NCI-H1930 (cell line): ENCODE data around the gene CAMK2N1.
"Not testable (repeated sequence)": the region's sequence is repeated elsewhere in the genome, so short reads cannot be mapped to it uniquely, and the experiment has no call there.

ENCODE experiments used
- DNase-seq, 2 experiments: peaks; one replicate each; lab custom pipeline; 2025; lab: John Stamatoyannopoulos, UW

The CAMK2N1 gene

DNA sequence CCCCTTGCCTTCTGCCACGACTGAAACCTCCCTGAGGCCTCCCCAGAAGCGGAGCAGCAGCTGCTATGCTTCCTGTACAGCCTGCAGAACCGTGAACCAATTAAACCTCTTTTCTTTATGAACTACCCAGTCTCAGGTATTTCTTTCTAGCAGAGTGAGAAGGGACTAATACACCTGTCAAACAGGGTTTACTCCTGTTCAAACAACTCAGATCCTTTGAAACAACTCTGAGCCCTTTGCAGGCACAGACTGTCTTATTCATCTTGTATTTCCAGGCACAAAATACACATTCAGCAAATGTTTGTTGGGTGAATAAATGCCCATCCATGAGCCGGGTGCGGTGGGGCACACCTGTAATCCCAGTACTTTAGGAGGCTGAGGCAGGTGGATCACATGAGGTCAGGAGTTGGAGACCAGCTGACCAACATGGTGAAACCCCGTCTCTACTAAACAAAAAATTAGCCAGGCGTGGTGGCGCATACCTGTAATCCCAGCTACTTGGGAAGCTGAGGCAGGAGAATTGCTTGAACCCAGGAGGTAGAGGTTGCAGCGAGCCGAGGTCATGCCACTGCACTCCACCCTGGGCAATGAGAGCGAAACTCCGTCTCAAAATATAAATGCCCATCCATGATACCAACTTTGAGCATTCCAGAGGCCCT is 10.8 kb upstream of the CAMK2N1 start:
- not testable (repeated sequence) for DNase-seq

- no peak for DNase-seq
Observed at GRCh38 chr1:20496241-20496661, 10.2 kb upstream of the CAMK2N1 start.

DNA sequence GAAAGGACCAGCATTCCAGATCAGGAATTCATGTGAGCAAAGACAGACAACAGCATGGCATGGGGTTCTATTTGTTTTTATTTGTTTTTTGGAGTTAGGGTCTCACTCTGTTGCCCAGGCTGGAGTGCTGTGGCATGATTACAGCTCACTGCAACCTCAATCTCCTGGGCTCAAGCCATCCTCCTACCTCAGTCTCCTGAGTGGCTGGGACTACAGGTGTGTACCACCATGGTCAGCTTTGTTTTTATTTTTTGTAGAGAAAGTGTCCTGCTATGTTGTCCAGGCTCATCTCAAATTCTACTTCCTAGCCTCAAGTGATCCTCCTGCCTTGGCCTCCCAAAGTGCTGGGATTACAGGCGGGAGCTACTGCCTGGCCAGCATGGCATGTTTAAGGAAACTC is 9.7 kb upstream of the CAMK2N1 start:
- no peak for DNase-seq

DNA sequence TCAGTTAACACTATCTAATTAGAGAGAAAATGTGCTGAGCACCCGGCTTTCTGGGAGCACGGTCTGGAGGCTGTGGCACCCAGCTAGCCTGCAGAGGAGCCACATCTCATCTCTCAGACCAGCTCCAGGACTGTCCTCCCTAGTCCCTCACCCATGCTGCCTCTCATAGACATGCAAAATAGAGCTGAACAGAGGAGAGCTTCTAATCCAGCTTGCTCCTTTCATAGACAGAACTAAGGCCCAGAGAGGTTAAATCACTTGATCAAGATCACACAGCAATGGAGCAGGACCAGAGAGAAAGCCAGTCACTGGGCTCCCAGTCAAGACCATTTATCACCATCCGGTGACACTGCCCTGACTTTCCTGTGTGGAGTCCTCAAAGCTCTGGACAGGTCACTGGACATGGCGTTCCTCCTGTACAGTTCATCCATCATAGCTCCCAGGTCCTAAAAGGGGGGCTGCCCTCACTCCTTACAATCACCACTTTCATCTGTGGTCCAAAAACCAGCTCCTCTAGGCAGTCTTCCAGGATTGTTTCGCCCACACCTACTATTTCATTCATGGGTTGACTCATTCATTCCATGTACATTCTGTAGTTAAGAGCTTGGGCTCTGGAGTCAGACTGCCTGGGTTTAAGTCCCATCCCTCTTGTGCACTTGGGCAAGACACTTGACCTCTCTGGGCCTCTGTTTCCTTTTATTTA is 8.8 kb upstream of the CAMK2N1 start:
- DNase-seq: no peak

DNA sequence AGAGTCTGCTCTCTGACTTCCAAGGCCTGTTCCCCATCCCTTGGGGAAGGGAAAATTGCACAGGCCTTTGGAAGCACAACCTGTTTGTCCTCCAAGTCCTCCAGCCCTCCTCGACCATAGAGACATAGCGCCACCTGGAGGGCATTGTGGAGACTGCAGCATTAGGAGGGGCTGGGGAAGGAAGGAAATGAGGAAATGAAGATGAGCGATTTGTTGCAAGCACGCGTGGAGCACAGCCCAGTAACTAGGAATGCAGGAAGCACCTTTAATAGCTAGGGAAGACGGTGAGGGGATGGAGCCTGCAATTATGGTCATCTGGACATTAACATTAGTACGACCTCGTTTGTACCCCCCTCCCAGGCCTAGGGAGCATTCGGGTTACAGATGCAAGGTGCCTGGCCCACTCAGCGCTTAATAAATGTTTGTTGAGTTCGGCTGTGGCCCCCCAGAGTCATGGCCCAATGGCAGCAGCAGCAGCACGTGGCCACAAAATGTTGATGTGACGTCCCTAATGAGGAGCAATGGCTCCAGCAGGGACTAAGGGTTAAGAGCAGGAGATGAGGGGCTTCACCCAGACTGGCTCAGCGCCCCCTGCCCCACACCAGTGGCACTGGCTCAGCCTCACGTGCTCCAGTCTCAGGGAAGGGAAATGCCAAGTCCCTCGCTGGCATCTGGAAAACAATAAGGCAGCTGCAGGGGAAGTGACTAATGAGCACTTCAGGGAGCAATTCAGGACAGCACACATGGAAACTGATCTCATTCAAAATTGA is 8.0 kb upstream of the CAMK2N1 start:
- peak; percentile 64 to 73 for DNase-seq

DNA sequence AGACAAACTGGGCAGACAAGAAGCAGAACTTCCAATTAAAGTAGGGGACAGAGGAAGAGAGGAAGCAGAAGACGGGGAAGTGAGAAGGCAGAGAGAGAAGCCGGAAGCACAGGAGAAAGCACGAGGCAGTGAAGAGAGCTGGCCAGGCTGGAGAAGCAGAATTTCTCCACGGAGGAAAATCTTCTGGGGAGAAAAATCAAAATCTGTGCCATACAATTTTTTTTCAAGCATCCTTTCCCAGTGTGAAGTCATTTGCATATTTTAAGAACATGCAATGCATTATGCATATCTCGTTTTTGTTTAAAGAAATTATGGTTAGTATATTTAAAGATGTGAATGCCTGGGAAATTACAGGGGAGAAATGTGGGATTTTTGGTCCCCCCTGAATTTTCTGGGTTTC is 7.3 kb upstream of the CAMK2N1 start:
- DNase-seq: no peak

DNA sequence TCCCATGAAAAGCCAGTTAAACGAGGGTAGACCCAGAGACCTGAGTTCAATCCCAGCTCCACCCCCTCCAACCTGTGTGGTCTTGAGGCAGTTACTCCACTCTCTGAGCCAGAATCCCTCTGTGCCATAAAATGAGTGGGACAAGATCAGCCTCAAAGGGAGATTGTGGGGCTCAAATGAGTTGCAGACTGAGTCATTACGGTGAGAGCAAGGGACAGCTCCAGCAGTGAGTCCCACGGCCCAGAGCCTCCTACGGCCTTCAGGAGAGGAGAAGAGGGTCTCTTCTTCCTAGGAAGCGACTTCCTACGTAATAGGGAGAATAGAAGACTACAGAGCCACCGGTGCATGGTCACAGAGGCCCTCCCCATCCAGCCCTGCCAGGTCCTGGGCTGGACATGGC is 6.7 kb upstream of the CAMK2N1 start:
- no peak for DNase-seq

- DNase-seq: no peak
Observed at GRCh38 chr1:20491866-20492265, 5.9 kb upstream of the CAMK2N1 start.

DNA sequence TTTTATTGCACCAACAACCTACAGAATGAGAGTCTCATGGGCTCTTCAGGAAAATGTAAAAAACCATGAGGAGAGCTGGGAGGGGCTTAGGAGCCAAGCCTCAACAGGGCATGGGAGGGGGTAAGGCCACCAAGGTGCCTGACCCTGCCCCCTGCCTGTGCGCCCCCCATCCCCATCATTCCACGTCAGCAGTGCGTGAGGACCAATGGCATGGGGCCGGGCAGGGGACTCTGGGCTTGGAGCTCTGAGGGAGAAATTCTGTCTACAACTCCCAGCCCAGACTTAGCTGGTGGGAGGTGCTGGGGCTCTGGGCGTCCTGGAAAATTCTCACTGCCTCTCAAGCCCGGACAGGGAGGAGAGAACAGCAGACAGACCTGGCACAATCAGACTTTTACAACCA is 5.2 kb upstream of the CAMK2N1 start:
- no peak for DNase-seq

GRCh38 chr1:20487236-20487590 is 1.2 kb upstream of the CAMK2N1 start:
- DNase-seq: no peak

- DNase-seq: peak; percentile 27 to 48
Observed at GRCh38 chr1:20486457-20487235, 636 bp upstream of the CAMK2N1 start.

DNA sequence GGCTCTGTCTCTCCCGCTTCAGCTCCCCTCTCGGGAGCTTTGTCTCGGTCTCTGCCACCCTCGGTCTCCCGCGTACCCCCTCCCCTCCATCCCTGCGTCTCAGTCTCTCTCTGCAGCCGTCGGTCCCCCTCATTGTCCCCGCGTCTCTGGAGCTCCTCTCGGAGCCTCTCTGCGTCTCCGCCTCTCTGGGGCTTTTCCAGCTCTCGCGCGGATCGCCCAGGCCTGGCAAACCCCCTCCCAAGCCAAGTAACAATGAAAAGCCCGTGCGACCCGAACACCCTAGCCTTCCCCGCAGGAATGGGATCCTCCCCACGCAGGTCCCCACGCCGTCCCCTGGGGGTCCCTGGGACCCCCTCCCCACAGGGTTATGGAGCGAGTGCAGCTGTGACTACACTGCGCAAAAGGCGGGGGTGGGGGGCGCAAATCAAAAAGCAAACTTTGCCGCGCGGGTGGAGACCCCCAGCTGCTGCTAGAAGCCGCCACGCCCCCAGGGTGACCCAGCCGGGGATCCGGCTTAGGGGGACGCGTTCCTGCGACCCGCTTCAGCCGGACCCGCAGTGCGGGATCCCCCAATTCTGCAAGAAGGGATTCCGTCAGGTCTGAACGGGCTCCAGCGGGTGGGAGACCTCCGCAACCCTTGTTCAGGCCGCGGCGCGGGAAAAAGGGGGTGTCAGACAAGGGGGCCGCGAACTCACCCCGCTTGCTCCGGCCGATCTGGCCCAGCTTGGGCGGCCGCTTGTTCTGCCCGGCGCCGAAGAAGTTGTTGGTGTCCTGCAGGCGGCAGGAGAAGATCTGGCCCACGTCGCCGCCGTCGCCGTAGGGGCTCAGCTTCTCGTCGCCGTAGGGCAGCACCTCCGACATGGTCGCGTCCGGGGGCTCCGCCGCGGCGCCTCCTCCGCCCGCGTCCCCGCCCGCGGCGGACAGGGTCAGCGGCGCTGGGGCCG is 1.2 kb downstream of the CAMK2N1 start:
- no peak for DNase-seq

- DNase-seq: no peak
Observed at GRCh38 chr1:20483833-20484518, 2.0 kb downstream of the CAMK2N1 start.

DNA sequence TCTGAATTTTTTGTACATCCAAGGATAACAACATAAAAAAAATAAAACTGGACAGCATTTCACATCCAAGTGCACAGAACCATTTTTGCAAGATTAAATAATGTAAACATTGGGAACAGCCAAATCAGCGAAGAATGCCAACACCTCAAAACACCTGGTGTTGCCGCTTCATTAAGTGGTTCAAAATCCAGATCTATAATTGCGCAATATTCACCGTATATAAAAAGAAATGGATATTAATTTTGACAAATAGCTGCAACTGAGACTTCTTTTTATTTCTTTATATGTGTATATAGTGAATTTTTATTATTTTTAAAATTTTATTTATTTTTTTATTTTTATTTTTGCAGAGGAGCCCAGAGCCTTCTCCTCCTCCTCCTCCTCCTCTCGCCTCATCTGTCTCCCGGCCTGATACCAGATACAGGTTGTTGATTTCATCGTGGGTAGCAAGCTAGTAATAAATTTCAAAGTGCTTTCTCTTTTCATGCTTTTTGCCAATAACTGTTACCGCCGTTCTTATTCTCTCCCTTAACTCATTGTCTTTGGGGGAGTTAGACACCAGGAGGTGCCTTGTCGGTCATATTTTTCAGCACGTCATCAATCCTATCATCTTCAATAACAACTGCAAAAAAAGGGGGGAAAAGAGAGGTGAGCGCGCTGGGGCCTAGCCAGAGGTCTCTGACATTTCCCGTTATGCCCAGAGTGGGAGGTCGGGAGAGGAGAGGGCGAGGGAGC is 2.7 kb downstream of the CAMK2N1 start:
- no peak for DNase-seq

- no peak for DNase-seq
Observed at GRCh38 chr1:20481643-20482498, 4.1 kb downstream of the CAMK2N1 start.

GRCh38 chr1:20480951-20481617 is 4.9 kb downstream of the CAMK2N1 start:
- DNase-seq: no peak

DNA sequence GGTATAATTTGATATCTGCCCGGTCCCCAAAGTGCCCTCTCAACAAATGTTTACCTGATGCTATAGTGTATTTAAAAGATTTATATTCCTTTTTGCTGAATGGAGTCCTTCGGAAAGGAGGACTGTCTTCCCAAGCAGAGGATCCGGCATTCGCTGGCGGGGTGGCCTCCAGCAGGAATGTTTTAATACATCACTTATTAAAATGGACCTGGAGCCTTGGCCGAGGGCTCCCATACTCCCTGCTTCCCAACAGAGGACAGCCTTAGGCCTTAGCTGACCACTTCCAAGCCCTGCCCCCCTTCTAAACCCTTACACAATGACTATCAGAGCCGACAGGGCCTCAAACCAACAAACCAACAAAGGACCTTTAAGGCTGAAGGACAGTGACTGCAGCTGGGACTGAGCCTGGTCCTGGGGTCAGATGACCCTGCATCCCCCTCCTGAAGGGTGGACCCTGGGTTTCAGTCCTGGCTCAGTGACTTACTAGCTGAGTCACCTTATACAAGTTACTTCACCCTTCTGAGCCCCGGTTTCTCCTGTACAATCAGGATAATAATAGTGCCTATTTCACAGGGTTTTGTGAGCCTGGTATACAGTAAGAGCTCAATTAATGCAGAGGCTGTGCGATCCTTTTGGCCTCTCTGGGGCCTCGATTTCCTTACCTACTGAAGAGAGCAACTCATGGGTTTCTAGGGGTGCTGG is 5.6 kb downstream of the CAMK2N1 start:
- no peak for DNase-seq

- DNase-seq: no peak
Observed at GRCh38 chr1:20479840-20480239, 6.2 kb downstream of the CAMK2N1 start.
